ENCODE results near the gene STK17A. TPM values are rescaled to one million over a fixed set of nuclear protein-coding genes. Genes with fewer than 3 reads are reported as not detected.
"Not testable (repeated sequence)": the region's sequence is repeated elsewhere in the genome, so short reads cannot be mapped to it uniquely, and the experiment has no call there.

Gene STK17A
- total RNA-seq, 1 donor from 2014 or later = 19.3 TPM

GRCh38 chr7:43602256-43602655, 19.3 kb downstream of the STK17A start:
- no peak for DNase-seq

- DNase-seq = no peak
Measured at GRCh38 chr7:43604251-43604650, 21.3 kb downstream of the STK17A start.

- DNase-seq = no peak
Measured at GRCh38 chr7:43609097-43609496, 26.2 kb downstream of the STK17A start.

GRCh38 chr7:43612128-43612527, 29.2 kb downstream of the STK17A start:
- DNase-seq = no peak

- no peak for DNase-seq
Measured at GRCh38 chr7:43612599-43613589, 30.0 kb downstream of the STK17A start.

GRCh38 chr7:43615558-43616145, 32.7 kb downstream of the STK17A start:
- DNase-seq = no peak

- no peak for DNase-seq
Measured at GRCh38 chr7:43616977-43617376, 34.1 kb downstream of the STK17A start.

- no peak for DNase-seq
Measured at GRCh38 chr7:43618073-43618472, 35.2 kb downstream of the STK17A start.

- no peak for DNase-seq
Measured at GRCh38 chr7:43619213-43620012, 36.5 kb downstream of the STK17A start.

GRCh38 chr7:43621729-43622448, 39.0 kb downstream of the STK17A start:
- DNase-seq = no peak

GRCh38 chr7:43624156-43624555, 41.2 kb downstream of the STK17A start:
- no peak for DNase-seq

- DNase-seq = no peak
Measured at GRCh38 chr7:43625453-43625852, 42.5 kb downstream of the STK17A start.

GRCh38 chr7:43625980-43626379, 43.1 kb downstream of the STK17A start:
- no peak for DNase-seq

GRCh38 chr7:43626695-43627094, 43.8 kb downstream of the STK17A start:
- no peak for DNase-seq

GRCh38 chr7:43627798-43628197, 44.9 kb downstream of the STK17A start:
- DNase-seq = not testable (repeated sequence)

GRCh38 chr7:43628431-43628830, 45.5 kb downstream of the STK17A start:
- no peak for DNase-seq

- DNase-seq = no peak
Measured at GRCh38 chr7:43629857-43630256, 46.9 kb downstream of the STK17A start.

GRCh38 chr7:43630482-43630881, 47.6 kb downstream of the STK17A start:
- no peak for DNase-seq

GRCh38 chr7:43631559-43631958, 48.7 kb downstream of the STK17A start:
- no peak for DNase-seq

GRCh38 chr7:43632746-43633145, 49.8 kb downstream of the STK17A start:
- DNase-seq = no peak

- no peak for DNase-seq
Measured at GRCh38 chr7:43634384-43634783, 51.5 kb downstream of the STK17A start.

GRCh38 chr7:43636093-43636492, 53.2 kb downstream of the STK17A start:
- DNase-seq = no peak
